Measurements from ENCODE around the gene TMEM184B. TPM values are rescaled to one million over a fixed set of nuclear protein-coding genes. Genes with fewer than 3 reads are reported as not detected.

Gene TMEM184B
- polyA plus RNA-seq, 1 donor (not counting 4 experiments of a cell fraction or from before 2014, with no cell fraction given), result 18.8 TPM

- dilution Hi-C loops (cut with MboI; ENCODE audit: extremely low pct_ligation_motif_present, low sequenced_read_pairs), result no loop called here
- Histone ChIP-seq H3K79me2 (ENCODE audit: control insufficient read depth, insufficient read depth, low read length) (peaks cover 76% of the 10 kb centered on the region), H3K9me1 (ENCODE audit: control insufficient read depth, extremely low read depth, insufficient read depth, low read length) (peaks cover 2% of the 10 kb centered on the region), H3K4me1 (ENCODE audit: control insufficient read depth, extremely low read depth, insufficient read depth, low read length) (peaks cover 38% of the 10 kb centered on the region), H2AFZ (ENCODE audit: control insufficient read depth, low read length) (no peak overlapping the region), H3K36me3 (ENCODE audit: control insufficient read depth in 2 of 2, extremely low read depth in 1 of 2, insufficient read depth in 2 of 2, low read length in 2 of 2) (peaks cover 54 to 70% of the 10 kb centered on the region in 2 experiments), H3K4me2 (ENCODE audit: control insufficient read depth, extremely low read depth, insufficient read depth, low read depth, low read length) (peak overlapping the region; percentile 12), H3K27ac (ENCODE audit: control insufficient read depth, insufficient read depth, low read length) (peak overlapping the region; percentile 77), H3K9ac (ENCODE audit: control insufficient read depth, extremely low read depth, insufficient read depth, low read length) (peak overlapping the region; percentile 36), H3K4me3 (ENCODE audit: control insufficient read depth in 2 of 3, extremely low read depth in 1 of 3, insufficient read depth in 2 of 3, low read depth in 1 of 3, low read length in 3 of 3) (no peak overlapping the region), H3K9me3 (ENCODE audit: control insufficient read depth, low read depth, low read length) (no peaks in the 10 kb centered on the region), H4K20me1 (ENCODE audit: control insufficient read depth, extremely low read depth, insufficient read depth, low read length) (peaks cover 24% of the 10 kb centered on the region), H3K27me3 (ENCODE audit: control insufficient read depth, extremely low read depth, insufficient read depth, low read length) (no peaks in the 10 kb centered on the region)
- FAIRE-seq (no peak), DNase-seq (ENCODE audit: low read depth, low spot score) (no peak)
- TF ChIP-seq CTCF (optimal IDR thresholded peaks at IDR 0.05 in 1 of 3, IDR thresholded peaks at IDR 0.05 in 1 of 3, conservative IDR thresholded peaks at IDR 0.05 in 1 of 3; ENCODE audit: extremely low read depth in 1 of 3, insufficient read depth in 2 of 3, low read length in 3 of 3), result no peak
- no peak for TF ChIP-seq EZH2 (IDR thresholded peaks at IDR 0.05; ENCODE audit: low read length)
Observed at GRCh38 chr22:38300197-38300945, 27.6 kb upstream of the TMEM184B start.

GRCh38 chr22:38299770-38300102 lies 26.9 kb upstream of the TMEM184B start:
- no peak for DNase-seq (ENCODE audit: low read depth, low spot score)
- H3K79me2 ChIP-seq (ENCODE audit: control insufficient read depth, insufficient read depth, low read length), result peaks cover 73% of the 10 kb centered on the region
- FAIRE-seq, result no peak
- H3K36me3 ChIP-seq (ENCODE audit: control insufficient read depth in 2 of 2, extremely low read depth in 1 of 2, insufficient read depth in 2 of 2, low read length in 2 of 2), result peaks cover 56 to 74% of the 10 kb centered on the region in 2 experiments
- peak overlapping the region; percentile 36 for H3K9ac ChIP-seq (ENCODE audit: control insufficient read depth, extremely low read depth, insufficient read depth, low read length)
- peak overlapping the region; percentile 77 for H3K27ac ChIP-seq (ENCODE audit: control insufficient read depth, insufficient read depth, low read length)
- H2AFZ ChIP-seq (ENCODE audit: control insufficient read depth, low read length), result no peak overlapping the region
- H4K20me1 ChIP-seq (ENCODE audit: control insufficient read depth, extremely low read depth, insufficient read depth, low read length), result peaks cover 24% of the 10 kb centered on the region
- no peaks in the 10 kb centered on the region for H3K27me3 ChIP-seq (ENCODE audit: control insufficient read depth, extremely low read depth, insufficient read depth, low read length)
- no peaks in the 10 kb centered on the region for H3K9me3 ChIP-seq (ENCODE audit: control insufficient read depth, low read depth, low read length)
- no peak for TF ChIP-seq CTCF (optimal IDR thresholded peaks at IDR 0.05 in 1 of 3, IDR thresholded peaks at IDR 0.05 in 1 of 3, conservative IDR thresholded peaks at IDR 0.05 in 1 of 3; ENCODE audit: extremely low read depth in 1 of 3, insufficient read depth in 2 of 3, low read length in 3 of 3)
- TF ChIP-seq EZH2 (IDR thresholded peaks at IDR 0.05; ENCODE audit: low read length), result no peak
- peaks cover 2% of the 10 kb centered on the region for H3K9me1 ChIP-seq (ENCODE audit: control insufficient read depth, extremely low read depth, insufficient read depth, low read length)
- dilution Hi-C loops (cut with MboI; ENCODE audit: extremely low pct_ligation_motif_present, low sequenced_read_pairs), result no loop called here
- H3K4me1 ChIP-seq (ENCODE audit: control insufficient read depth, extremely low read depth, insufficient read depth, low read length), result peaks cover 37% of the 10 kb centered on the region
- H3K4me3 ChIP-seq (ENCODE audit: control insufficient read depth in 2 of 3, extremely low read depth in 1 of 3, insufficient read depth in 2 of 3, low read depth in 1 of 3, low read length in 3 of 3), result no peak overlapping the region
- H3K4me2 ChIP-seq (ENCODE audit: control insufficient read depth, extremely low read depth, insufficient read depth, low read depth, low read length), result peak overlapping the region; percentile 12

All from keratinocyte (primary cell).